HG03565 (cell line): ENCODE results near the gene GRHPR.
"Not testable (repeated sequence)": the region's sequence is repeated elsewhere in the genome, so short reads cannot be mapped to it uniquely, and the experiment has no call there.

Experiments used
- ATAC-seq: cut with Tn5 transposase; IDR thresholded peaks from one replicate; pipeline ENCODE4 v1.9.1; 2021; ENCODE audit warnings: mild to moderate bottlenecking, moderate library complexity; ENCODE audit not compliant: unreplicated experiment

The GRHPR gene

DNA sequence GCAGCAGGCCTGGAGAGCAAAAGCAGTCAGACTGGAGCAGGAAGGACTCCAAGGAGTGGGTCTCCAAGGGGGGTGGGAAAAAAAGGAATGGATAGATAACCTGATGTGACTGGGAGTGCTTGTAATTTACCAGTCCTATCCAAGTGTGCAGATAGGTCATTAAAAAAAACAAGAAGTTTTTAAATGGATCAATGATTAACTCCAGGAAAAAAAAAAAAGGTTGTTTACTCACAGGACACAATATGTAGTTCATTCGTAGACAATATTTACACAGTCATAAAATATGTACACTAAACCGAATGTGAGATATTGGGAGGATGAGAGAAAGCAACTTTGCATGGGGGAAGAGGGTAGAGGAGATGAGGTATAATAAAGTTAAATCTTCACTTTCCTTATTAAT lies 22.4 kb downstream of the GRHPR start:
- no peak for ATAC-seq

DNA sequence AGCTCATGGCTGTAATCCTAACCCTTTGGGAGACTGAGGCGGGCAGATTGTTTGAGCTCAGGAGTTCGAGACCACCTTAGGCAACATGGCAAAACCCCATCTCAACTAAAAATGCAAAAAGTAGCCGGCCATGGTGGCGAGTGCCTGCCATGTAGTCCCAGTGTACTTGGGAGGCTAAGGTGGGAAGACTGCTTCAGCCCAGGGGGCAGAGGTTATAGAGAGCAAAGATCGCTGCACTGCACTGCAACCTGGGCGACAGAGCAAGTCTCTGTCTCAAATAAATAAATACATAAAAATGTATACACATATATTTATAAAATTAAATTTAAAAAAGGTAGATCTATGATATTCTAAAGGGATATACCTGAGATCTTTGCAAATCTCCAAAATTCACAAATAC lies 23.3 kb downstream of the GRHPR start:
- no peak for ATAC-seq

DNA sequence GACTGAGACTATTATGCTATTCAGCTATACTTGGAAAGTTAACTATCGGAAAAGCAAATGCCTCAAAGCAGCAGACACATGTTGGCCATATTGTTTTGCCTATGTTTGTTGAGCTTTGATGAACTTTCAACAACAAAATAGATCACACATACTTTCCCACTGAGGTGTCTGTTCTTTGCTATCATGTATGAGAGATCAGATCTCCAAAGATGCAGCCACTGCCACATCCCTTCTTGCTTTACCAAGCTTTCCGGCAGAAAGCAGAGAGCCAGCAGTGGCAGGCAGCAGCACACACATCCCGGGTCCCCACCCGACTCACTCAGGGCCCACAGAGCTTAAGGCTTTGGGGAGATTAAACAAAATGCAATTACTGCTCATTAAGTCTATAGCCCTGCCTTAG lies 23.9 kb downstream of the GRHPR start:
- ATAC-seq, result no peak

DNA sequence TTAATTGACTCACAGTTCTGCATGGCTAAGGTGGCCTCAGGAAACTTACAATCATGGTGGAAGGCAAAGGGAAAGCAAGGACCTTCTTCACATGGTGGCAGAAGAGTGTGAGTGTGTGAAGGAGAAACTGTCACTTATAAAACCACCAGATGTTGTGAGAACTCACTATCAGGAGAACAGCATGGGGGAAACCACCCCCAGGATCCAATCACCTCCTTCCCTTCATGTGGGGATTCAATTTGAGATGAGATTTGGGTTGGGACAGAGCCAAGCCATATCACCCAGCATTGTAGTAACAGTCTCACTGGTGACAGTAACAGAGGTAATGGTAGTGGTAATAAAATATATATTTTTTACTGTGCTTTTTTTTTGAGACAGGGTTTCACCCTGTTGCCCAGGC lies 24.6 kb downstream of the GRHPR start:
- no peak for ATAC-seq

DNA sequence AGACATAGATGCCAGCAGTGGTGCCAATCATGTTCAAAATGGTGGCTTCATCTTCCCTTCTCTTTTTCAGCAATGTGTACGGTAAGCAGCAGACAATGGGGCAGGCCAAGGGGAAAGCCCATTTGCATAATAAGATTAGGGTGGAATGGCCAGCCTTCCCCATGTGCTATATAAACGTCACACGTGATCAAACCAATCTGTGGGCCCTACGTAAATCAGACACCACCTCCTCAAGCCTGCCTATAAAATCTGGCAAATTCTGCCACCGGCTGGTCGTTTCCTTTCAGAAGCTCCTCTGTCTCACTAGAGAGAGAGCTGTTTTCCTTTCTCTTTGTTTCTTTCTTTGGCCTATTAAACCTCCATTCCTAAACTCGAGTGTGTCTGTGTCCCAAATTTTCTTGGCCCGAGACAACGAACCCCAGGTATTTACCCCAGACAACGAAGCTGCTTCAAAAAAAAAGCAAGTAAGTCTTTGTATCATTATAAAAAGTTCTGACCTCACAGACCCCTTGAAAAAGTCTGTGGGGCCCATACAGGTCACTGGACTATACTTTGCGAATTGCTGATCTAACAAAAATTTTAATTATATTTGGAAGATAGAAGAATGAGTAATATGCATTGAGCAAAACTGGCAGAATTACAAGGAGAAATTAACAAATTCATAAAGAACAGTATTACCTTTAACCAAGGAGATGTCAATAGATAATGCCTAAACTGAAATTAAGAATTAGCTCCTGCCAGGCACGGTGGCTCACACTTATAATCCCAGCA lies 27.6 kb downstream of the GRHPR start:
- ATAC-seq, result no peak

- ATAC-seq, result no peak
Observed at GRCh38 chr9:37451628-37452027, 29.1 kb downstream of the GRHPR start.

- no peak for ATAC-seq
Observed at GRCh38 chr9:37452611-37453010, 30.1 kb downstream of the GRHPR start.

DNA sequence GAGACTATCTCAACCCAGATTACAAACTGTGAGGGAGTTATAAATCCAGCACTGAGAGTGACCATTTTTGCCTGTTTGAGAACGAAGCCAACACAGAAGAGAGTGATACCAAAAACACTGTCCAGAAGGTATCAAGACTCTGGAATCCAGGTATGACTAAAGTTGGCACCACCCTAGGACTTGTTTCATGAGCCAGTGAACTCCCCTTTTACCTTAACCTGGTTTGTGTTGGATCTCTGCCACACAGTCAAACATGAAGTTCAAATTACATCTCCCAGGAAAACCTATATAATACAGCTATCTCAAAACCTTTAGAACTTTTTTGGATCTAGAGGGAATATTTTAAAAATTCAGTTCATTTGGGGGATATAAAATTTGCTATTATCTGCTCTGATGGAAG lies 31.3 kb downstream of the GRHPR start:
- no peak for ATAC-seq

GRCh38 chr9:37454238-37454637 lies 31.7 kb downstream of the GRHPR start:
- no peak for ATAC-seq

- no peak for ATAC-seq
Observed at GRCh38 chr9:37455884-37456647, 33.6 kb downstream of the GRHPR start.

DNA sequence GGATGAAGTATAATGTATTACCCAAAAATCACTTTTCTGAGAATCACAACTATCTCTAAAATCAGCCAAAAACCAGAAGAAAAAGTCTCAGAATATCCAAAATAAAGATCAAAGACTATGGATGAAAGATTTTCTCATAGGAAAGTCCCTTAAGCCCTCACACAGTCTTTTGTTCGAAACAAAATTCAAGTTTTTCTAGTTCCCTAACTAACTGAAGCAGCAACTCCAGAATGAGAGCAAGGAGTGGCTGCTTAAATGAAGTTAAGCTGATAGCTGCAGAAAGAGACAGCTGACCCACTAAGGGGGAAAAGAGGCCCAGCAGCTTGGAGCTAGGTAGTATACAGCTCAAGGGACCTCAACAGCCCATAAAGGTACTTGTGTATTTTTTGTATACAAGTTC lies 34.3 kb downstream of the GRHPR start:
- no peak for ATAC-seq

DNA sequence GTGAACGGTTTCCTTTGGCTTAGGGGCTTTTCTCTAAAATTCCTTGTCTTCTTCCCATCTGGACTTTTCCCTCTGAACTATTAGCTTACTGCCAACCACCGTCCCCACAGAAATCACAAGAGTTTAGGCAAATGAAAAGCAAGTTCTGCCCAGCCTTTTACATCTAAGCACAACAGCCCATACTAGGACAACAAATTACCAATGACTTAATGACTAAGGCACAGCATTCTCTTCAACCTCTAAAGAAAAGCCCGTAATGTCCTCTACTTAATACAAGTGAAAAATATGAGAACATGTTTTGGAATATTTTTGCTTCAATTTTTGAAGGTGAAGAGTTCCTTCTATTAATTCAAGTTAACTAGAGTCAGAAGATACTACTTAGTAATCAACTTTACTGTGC lies 41.5 kb downstream of the GRHPR start:
- ATAC-seq, result no peak

GRCh38 chr9:37464426-37465248 lies 42.1 kb downstream of the GRHPR start:
- ATAC-seq, result no peak

- ATAC-seq, result peak; percentile 79
Observed at GRCh38 chr9:37465249-37466036, 42.9 kb downstream of the GRHPR start, which contains the start of gene ZBTB5. ZBTB5 (minus strand) TSS chr9:37465450; CDS start chr9:37442551, 22,899 bp downstream.

GRCh38 chr9:37466037-37466709 lies 43.7 kb downstream of the GRHPR start:
- no peak for ATAC-seq

DNA sequence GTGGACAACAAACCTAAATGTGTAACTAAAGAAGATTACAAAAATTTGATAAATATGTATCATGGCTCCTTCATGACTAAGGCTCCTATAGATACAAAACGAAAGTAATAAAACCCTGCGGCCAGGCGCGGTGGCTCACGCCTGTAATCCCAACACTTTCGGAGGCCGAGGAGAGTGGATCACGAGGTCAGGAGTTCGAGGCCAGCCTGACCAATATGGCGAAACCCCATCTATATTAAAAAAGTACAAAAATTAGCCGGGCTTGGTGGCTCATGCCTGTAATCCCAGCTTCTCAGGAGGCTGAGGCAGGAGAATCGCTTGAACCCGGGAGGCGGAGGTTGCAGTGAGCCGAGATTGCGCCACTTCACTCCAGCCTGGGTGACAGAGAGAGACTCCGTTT lies 45.0 kb downstream of the GRHPR start:
- not testable (repeated sequence) for ATAC-seq

DNA sequence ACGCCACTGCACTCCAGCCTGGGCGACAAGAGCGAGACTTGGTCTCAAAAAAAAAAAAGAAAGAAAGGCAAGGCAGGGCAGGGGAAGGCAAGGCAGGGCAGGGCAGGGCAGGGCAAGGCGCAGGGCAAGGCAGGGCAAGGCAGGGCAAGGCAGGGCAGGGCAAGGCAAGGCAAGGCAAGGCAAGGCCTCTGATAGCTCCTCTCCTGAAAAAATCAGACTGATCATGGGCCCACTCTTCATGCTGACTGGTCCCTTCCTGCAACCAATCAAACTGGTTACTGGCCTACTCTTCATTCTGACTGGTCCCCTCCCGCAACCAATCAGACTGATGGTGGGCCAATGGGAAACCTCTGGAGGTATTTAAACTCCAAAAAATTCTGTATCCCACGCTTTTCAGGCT lies 46.1 kb downstream of the GRHPR start:
- ATAC-seq, result no peak

DNA sequence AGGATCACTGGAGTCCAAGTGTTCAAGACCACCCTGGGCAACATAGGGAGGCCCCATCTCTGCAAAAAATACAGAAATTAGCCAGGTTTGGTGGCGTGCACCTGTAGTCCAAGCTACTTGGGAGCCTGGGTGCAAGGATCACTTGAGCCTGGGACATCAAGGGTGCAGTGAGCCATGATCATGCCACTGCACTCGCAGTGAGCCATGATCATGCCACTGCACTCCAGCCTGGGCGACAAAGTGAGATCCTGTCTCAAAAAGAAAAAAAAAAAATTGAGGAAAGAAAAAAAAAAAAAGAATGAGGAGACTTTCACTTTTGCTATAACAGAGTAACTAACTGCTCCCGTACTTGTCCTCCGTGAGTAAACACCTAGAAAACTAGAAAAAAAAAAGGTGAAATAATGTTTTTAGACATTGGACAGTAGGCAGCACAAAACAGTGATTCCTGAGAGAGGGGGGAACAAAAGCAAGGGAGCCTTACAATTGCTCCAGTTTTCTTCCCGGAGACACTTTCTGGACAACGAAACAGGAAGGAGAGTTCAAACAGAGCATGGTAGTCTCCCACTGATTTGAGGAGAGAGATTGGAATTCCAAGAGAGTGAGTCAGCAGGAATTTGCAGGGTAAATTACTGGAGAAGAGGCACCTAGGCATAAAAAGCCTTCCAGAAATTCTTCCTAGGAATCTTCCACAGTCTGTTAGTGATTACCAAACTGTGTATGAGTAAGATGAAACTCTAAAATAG lies 49.6 kb downstream of the GRHPR start:
- no peak for ATAC-seq

DNA sequence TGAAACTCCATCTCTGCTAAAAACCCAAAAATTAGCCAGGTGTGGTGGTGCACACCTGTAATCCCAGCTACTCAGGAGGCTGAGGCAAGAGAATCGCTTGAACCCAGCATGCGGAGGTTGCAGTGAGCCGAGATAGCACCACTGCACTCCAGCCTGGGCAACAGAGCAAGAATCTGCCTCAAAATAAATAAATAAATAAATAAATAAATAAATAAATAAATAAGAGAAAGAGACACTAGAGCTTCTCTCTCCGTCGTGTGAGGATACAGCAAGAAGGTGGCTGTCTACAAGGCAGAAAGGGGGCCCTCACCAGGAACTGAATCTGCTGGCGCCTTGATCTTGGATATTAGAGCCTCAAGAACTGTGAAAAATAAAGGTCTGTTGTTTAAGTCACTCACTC lies 51.5 kb downstream of the GRHPR start:
- not testable (repeated sequence) for ATAC-seq
